ENCODE results near the gene CRB1.
"Not testable (repeated sequence)": the region's sequence is repeated elsewhere in the genome, so short reads cannot be mapped to it uniquely, and the experiment has no call there.

Gene CRB1

GRCh38 chr1:197465528-197466327, 197.7 kb downstream of the CRB1 start:
- DNase-seq (ENCODE audit: low spot score), result no peak

DNA sequence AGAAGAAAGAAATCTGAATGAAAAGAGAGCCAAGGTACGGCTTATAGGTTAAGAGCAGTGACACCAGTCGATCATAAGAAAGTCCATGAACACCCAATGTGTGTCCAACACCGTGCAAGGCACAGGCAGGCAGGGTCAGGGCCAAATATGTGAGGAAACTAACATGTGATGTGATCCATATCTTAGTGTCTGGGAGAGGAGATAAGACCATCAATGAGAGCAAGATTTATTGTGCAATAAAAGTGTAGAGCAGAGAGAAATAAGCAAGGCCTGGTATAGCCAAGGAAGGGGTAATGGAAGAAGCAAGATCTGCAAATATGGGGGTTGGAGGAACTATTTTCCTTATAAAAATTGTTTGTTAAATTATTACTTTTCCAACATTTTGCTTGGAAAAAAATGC, 198.8 kb downstream of the CRB1 start:
- DNase-seq (ENCODE audit: low spot score), result no peak

DNA sequence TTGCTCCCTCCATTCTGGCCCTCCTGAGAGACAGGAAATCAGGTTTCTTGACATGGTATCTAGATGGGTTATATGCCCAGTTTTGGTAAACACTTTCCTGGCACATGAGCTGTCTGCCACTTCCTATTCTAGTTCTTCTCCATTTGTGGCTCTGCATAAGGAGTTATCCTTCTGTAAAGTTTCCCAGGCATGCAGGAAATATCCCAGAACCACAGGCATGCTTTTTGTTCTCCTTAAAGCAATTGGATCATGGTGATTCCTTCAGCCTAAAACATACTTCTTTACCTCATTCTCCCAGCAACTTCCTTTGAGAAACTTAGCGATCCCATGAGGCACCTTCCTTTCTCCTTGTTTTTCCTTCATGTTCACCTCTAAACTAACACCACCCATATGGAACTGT, 199.8 kb downstream of the CRB1 start:
- DNase-seq (ENCODE audit: low spot score), result no peak

DNA sequence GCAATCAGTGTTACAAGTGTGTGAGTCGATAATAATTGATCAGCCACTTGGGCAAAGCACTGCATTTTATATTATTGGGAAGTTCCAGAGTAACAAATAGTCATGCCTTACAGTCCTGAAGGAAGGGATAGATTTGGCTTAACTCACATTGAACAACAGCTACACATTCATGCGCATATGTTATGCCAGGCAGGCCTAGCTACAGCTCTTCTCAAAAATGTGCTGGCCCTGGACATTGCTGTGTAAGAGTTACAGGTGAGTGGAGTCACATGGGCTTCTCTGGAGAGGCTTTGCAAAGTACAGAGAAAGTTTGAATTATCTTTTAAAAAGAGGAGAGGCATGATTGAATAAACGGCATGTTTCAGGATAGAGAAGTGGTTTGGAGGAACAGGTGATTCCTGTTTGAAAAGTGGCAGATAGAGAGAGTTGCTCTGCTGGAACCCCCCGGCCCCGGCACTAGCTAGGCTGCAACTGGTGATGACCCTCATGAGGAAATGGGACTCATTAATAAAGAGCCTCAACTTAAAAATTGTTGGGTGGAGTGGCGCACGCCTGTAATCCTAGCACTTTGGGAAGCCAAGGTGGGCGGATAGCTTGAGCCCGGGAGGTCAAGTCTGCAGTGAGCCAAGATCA, 200.6 kb downstream of the CRB1 start:
- no peak for DNase-seq (ENCODE audit: low spot score)

DNA sequence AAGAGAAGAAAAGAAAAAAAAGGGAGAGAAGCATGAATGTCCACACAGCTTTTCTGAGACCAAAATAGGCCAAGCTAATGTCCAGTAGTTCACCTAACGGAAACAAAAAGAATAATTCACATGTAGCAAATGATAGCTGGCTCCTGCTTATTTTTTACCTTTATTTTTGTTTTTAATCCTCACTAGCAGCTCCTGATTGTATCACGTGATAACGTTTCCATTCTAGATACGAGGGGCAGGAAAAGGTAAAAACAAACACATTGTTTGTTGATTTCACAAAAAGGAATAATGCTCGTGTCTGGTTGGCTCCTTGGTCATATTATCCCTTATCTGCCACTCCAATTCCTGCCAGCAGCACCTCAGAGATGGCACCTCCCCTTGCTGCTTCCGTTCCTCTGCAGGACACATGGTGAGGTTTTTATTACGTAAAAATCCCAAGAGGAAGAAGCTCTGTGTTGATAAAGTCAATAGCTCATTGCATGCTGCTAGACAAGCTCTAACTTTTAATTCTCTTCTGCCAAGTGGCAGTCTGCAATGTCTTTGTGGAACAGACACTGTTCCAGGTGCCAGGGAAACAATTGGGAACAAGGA, 201.7 kb downstream of the CRB1 start:
- no peak for DNase-seq (ENCODE audit: low spot score)

DNA sequence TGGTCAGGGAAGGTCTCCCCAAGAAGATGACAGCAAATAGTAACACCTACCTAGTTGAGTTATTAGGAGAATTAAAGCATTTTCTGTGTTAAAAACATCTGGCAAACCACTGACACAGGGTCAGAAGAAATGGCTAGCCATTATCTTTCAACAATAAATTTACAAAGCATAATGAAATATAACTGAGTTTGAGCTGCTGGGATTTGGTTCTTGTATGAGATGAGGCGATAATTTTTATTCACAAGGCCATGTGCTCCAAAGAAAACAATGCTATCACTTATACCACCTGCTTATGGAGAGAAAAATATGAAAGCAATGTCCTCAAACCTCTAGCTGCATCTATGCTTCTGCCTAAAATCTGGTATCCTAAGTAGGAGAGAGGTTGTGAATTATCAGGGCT, 202.3 kb downstream of the CRB1 start:
- no peak for DNase-seq (ENCODE audit: low spot score)

- DNase-seq (ENCODE audit: low spot score), result no peak
These were observed 203.4 kb downstream of the CRB1 start for GRCh38 chr1:197471248-197471985.

- DNase-seq (ENCODE audit: low spot score), result no peak
These were observed 204.1 kb downstream of the CRB1 start for GRCh38 chr1:197472141-197472540.

DNA sequence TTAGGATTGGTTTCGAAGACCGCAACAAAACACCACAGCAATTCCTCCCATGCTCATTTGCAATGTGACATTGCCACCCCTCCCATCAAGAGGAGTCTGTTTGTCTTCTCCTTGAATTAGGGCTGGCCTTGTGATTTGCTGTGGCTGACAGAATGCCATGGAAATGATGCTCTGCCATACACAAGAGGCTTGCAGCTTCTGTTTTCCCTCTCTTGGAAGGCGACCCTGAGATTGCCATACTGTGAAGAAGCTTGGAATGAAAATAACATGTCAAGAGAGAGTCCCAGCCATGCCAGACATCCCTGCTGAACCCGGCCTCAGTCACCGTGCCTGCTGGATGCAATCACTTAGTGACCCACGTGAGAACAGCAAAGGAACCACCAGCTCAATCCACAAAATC, 212.4 kb downstream of the CRB1 start:
- no peak for DNase-seq (ENCODE audit: low spot score)

DNA sequence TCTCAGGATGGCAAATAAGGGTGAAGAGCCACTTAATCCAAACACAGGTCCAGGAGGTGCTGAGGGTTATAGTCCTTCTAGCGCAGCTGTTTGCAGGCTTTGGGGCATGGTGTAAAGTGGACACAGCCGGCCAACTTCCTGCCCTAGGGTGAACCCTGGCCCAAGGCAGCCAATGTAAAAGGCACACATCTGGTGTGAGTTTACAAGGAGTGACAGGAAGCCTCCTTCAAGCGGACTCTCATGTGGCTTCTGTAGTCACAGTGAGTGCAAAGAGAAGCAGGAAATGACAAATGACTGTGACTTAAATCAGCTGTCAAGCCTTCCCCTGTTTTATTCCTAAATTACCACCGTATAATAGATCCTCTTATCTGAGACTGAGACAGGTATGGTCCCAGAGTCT, 213.0 kb downstream of the CRB1 start:
- no peak for DNase-seq (ENCODE audit: low spot score)

DNA sequence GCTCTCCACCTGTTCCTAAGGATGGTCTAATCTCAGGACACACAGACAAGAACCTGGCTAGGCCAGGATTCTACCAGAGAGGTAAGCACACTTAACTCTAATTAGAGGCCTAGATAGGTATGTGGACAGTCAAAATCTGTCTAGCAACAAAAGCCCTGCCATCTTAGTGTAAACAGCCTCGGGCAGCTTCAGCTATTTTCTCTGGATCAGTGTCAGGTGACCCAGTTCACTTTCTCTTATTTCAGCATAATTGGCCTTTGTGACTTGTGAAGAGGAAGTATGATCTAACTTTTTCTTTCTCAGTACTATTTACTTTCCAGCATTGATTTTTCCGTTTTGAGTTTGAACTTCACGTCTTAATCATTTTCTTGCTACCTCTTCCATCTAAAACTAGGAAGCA, 217.7 kb downstream of the CRB1 start:
- no peak for DNase-seq (ENCODE audit: low spot score)

DNA sequence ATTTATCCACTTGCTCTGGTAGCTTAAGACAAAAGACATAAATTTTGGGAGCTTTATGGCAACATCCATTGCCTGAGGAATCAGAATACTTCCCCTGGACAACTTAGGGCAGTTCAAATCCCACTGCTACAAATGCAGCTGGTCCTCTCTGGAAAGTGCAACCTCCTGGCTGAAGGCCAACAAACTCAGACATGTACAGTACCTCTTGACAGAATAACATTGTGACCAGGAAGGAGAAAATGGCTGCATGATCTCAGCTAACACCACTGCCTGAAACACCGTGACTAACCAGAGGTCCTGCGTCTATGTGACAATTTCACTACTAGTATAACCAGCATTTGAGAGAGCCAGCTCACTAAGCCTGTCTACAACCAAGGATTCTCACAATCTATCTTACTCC, 218.9 kb downstream of the CRB1 start:
- no peak for DNase-seq (ENCODE audit: low spot score)

DNA sequence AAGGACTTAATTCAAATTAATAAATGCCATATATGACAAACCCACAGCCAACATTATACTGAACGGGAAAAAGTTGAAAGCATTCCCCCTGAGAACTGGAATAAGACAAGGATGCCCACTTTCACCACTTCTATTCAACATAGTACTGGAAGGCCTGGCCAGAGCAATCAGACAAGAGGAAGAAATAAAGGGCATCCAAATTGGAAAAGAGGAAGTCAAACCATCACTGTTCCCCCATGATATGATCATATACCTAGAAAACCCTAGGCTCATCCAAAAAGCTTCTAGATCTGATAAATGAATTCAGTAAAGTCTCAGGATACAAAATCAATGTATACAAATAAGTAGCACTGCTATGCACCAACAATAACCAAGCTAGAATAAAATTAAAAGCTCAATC, 223.5 kb downstream of the CRB1 start:
- DNase-seq (ENCODE audit: low spot score), result not testable (repeated sequence)

GRCh38 chr1:197496722-197497121, 228.7 kb downstream of the CRB1 start:
- DNase-seq (ENCODE audit: low spot score), result no peak

- no peak for DNase-seq (ENCODE audit: low spot score)
These were observed 242.8 kb downstream of the CRB1 start for GRCh38 chr1:197510691-197511378.

- no peak for DNase-seq (ENCODE audit: low spot score)
These were observed 247.4 kb downstream of the CRB1 start for GRCh38 chr1:197515421-197515820.

DNA sequence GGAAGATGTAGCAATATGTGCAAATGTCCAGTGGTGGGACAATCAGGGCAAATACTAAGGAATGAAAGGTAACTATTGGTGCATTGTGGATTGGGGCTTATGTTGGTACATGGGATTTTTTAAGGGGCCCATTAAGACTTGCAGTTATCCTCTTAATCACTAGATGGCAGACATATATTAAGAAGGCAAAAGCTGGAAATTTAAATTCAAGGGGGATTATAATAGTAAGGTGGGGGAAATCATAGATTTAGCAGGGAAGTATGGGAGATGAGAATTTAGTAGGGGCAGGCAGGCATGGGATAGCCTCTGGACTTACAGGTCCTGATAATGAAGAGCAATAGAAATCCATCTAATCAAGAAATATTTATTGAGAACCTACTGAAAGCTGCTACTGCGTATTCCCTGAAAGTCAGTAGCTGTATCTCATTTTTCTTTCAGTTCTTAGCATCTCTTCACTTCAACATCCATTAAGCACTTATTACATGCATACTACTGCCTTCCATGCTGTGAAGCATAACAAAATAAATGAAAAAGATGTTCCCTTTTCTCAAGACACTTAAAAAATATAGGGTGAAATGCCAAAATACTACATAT, 251.8 kb downstream of the CRB1 start:
- DNase-seq (ENCODE audit: low spot score), result peak; percentile 3

DNA sequence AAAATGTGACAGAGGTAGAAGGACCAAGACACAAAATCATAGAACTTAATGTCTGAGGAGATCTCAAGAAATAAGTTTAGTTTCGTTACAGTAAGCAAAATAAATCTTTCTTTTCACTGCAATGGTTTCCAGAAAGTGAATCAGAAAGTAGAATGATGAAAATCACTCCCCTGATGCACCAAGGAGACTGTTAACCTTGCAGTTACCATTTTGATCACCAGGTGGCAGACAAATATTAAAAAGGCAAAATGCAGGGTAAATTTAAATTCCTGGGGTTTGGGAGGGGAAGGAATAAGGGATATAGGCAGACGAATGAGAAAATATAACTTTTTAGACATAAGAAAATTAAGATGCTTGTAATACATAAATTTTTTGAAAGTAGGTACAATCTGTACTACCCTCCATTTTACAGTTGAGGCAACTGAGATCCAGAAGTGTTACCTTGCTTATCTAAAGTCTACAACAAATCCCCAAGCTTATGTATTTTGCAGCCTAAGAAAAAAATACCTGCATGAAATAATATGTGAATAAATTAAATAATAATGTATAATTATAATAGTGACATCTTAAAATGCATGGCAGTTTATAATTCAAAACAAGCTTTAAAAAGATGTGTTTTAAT, 253.2 kb downstream of the CRB1 start:
- peak; percentile 24 for DNase-seq (ENCODE audit: low spot score)

GRCh38 chr1:197526736-197527371, 258.8 kb downstream of the CRB1 start:
- DNase-seq (ENCODE audit: low spot score), result no peak
